Coronary artery (tissue), 2 donors: ENCODE data around the gene NET1.
"Not testable (repeated sequence)": the region's sequence is repeated elsewhere in the genome, so short reads cannot be mapped to it uniquely, and the experiment has no call there.

ENCODE experiments used
- DNase-seq: peaks from one replicate; pipeline ENCODE4 v3.0.0-alpha.2; 2017; ENCODE audit warnings: low spot score
- H3K27ac ChIP-seq, 2 donors: fragments of 200-600 bp; sonication (generic); one replicate each; pipeline ENCODE4 v1.5.1; 2016 to 2019
- H3K4me3 ChIP-seq: fragments of 200-600 bp; sonication (generic); 2 replicates; pipeline ENCODE4 v1.5.1; 2016; ENCODE audit warnings: mild to moderate bottlenecking, moderate library complexity
- TF ChIP-seq, protein P1 (sequence below): fragments of 200-600 bp; sonication (generic); IDR thresholded peaks from one replicate; pipeline ENCODE4 v1.5.1; 2019; ENCODE audit warnings: antibody characterized with exemption

The NET1 gene

DNA sequence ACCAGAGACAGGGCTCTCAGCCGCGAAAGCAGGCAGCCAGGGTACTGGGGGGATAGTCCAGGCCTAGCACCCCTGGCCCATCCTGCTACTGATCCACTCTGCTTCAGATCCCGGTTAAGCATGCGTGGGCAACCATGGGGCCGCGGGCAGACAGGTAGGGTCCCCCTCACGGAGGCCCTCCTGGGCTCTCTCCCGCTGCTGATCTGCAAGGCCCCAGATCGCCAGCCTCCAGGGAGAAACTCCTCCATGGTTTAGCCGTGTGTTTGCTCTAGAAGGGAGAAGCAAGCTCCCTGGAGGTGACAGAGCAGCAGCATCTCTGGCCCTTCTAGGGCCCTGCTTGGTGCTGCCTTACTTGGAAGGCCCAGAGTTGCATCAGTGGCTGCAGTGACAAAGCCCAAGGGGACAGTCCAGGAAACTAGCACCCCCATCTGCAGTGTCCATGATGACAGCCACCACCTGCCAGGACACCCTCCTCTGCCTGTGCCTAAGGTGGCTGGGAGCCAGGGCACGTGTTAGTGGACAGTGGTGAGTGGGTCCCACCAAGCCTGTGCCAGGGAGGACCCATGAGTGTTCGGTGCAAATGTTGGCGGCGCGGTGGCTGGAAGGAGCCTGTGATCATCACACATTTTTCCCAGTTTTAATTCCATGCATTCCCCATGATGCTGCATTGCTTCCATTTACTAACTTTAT is 57.9 kb downstream of the NET1 start:
- TF ChIP-seq, protein P1, sequence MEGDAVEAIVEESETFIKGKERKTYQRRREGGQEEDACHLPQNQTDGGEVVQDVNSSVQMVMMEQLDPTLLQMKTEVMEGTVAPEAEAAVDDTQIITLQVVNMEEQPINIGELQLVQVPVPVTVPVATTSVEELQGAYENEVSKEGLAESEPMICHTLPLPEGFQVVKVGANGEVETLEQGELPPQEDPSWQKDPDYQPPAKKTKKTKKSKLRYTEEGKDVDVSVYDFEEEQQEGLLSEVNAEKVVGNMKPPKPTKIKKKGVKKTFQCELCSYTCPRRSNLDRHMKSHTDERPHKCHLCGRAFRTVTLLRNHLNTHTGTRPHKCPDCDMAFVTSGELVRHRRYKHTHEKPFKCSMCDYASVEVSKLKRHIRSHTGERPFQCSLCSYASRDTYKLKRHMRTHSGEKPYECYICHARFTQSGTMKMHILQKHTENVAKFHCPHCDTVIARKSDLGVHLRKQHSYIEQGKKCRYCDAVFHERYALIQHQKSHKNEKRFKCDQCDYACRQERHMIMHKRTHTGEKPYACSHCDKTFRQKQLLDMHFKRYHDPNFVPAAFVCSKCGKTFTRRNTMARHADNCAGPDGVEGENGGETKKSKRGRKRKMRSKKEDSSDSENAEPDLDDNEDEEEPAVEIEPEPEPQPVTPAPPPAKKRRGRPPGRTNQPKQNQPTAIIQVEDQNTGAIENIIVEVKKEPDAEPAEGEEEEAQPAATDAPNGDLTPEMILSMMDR = no peak
- Histone ChIP-seq H3K27ac (no peak overlapping the region), H3K4me3 (no peak overlapping the region)
- DNase-seq = no peak

DNA sequence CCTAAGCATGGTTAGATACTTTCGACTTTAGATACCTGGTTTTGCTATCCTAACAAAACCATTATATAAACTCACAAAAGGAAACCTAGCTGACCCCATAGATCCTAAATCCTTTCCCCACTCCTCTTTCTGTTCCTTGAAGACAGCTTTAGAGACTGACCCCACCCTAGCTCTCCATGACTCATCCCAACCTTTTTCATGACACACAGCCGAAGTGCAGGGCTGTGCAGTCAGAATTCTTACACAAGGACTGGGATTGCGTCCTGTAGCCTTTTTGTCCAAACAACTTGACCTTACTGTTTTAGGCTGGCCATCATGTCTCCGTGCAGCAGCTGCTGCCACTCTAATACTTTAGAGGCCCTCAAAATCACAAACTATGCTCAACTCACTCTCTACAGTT is 62.3 kb downstream of the NET1 start:
- H3K4me3 ChIP-seq, DNase-seq, H3K27ac ChIP-seq: not testable (repeated sequence)

DNA sequence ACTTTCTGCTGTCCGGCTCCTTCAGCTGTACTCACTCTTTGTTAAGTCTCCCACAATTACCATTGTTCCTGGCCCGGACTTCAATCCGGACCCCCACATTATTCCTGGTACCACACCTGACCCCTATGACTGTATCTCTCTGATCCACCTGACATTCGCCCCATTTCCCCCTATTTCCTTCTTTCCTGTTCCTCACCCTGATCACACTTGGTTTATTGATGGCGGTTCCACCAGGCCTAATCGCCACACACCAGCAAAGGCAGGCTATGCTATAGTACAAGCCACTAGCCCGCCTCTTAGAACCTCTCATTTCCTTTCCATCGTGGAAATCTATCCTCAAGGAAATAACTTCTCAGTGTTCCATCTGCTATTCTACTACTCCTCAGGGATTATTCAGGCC is 62.7 kb downstream of the NET1 start:
- H3K27ac ChIP-seq, H3K4me3 ChIP-seq, DNase-seq: not testable (repeated sequence)

DNA sequence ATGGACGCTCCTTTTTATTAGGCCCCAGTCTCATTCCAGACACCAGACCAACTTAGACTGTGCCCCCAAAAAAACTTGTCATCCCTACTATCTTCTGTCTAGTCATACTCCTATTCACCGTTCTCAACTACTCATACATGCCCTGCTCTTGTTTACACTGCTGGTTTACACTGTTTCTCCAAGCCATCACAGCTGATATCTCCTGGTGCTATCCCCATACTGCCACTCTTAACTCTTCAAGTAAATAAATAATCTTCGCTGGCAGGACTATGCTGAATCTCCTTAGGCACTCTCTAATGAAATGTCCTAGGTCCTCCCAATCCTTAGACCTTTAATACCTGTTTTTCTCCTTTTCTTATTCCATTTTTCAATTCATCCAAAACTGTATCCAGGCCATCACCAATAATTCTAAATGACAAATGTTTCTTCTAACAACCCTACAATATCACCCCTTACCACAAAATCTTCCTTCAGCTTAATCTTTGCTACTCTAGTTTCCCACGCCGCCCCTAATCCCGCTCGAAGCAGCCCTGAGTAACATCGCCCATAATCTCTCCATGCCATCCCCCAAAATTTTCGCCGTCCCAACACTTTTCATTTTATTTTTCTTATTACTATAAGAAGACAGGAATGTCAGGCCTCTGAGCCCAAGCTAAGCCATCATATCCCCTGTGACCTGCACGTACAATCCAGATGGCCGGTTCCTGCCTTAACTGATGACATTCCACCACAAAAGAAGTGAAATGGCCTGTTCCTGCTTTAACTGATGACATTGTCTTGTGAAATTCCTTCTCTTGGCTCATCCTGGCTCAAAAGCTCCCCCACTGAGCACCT is 63.8 kb downstream of the NET1 start:
- not testable (repeated sequence) for H3K27ac ChIP-seq, H3K4me3 ChIP-seq, DNase-seq

DNA sequence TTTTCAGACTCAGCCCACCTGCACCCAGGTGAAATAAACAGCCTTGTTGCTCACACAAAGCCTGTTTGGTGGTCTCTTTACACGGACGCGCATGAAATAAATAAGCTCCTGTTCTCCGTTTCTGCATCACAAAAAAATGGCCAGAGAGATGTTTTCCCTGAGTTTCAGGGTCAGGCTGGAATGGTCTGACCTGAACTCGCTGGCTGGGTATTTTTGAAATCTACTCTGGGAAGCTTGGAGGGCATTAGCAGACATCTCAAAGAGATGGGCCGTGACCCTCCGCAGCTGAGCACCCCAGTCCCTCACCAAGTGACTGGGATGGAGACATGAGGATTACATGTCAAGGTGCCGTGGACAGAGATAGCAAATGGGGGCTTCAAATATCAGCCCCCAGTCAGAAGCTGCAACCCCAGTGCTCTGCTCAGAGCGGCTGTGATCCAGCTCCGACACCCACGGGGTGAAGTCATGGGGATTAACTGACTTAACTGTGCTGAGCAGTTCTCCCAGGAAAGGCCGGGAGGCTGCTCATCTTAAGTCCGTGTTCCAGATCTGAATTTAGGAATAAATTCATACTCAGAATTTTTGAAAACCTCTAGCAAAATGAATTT is 64.7 kb downstream of the NET1 start:
- H3K4me3 ChIP-seq = no peak overlapping the region
- TF ChIP-seq, protein P1 = no peak
- DNase-seq = peak; percentile 54
- H3K27ac ChIP-seq = no peak overlapping the region

DNA sequence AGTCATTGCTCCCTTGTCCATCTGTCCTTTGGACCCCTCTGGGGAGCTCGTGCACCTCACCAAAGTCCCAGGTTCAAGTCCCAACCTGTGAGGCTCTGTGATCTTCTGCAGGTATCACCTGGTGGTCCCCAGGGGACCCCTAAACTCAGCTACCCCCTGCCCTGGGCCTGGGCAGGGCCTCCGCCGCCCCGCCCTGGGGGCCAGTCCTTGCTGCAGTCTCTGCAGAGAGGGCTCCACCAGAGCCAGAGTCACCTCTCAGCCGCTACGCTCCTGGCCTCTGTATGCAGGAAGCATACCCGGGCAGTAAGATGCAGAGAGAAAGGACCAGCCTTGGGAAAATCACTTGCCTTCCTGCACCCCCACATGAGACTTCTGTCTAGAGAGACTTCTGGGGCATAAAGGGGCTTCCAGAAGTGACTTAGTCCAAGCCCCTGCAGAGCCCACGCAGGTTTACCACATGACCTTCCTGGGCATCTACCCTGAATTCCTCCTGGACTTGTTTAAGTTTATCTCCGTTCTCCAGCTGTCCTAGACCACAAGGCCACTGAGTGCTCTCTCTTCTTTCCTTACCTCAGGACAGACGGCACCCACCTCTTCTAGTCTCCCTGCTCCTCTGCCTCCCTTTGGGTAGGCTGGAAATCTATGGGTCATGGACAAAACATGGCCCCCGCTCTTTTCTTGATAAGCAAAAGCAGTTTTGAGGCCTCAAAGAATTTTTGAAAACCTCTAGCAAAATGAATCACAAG is 65.8 kb downstream of the NET1 start:
- TF ChIP-seq, protein P1 = no peak
- no peak overlapping the region for H3K4me3 ChIP-seq
- peak; percentile 35 for DNase-seq
- H3K27ac ChIP-seq = no peak overlapping the region

DNA sequence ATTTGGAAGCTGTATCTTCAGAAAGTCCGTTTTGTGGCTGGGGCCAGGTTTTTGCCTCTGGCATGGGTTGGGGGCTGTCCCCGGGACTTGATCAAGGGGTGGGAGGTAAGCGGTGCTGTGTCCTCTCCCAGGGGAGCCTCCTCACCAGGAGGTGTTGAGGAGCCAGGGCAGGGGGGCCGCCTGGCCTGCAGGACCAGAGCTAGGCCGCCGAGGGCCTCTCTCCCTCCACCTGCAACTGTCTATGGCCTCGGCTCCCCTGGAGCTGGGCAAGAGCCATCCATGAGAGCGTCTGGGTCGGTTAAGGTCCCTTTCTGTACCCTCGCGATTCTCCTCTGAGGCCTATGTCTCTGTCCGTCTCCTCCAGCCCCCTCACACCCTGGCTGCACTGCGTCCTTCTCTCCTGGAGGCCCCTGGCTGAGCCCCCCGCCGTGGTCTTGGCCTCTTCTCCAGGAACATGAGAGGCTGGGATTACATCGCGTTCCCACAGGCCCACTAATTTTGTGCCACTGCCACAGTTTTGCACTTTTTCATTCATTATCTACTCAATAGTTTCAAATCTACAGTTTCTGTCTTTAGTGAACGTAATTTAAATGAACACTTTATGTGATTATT is 66.4 kb downstream of the NET1 start:
- no peak overlapping the region for H3K27ac ChIP-seq
- TF ChIP-seq, protein P1 = no peak
- H3K4me3 ChIP-seq = no peak overlapping the region
- DNase-seq = peak; percentile 55

DNA sequence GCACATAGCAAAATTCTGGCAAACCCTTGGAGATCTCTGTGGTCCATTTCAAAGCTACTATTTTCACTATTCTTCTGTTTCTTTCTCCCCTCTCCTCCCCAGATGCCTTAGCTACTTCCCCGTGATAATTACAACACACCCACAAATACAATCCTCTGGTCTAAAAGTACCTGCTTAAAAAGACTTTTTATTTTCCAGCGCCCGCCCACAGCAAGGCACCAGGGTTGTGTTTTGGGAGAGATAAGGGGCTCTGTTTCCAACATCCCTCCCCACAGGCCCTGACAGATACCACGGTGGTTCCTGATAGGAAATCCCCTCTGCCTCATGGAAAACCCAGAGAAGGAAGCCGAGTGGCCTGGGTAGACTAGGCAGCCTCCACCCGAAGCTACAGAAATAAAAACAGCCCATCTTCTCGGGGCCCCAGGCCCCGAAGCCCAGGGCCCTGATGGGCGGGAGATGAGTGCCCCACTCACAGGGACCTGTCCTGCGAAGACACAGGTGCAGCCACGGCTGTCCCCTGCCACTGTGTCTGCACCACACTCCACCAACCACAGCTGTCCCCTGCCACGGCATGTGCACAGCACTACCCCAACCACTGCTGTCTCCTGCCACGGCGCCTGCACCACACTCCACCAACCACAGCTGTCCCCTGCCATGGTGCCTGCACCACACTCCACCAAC is 67.3 kb downstream of the NET1 start:
- TF ChIP-seq, protein P1 = no peak
- peak; percentile 45 for DNase-seq
- Histone ChIP-seq H3K27ac (no peak overlapping the region), H3K4me3 (no peak overlapping the region)
